ACHN (cell line): Measurements from ENCODE around the gene HSPA13.

Source experiments
- DNase-seq: peaks from one replicate; pipeline ENCODE4 v3.0.0-alpha.2; 2015
- in situ Hi-C: cut with HindIII; loops from 2 replicates; pipeline ENCODE4 v1.10.0; 2017; ENCODE audit warnings: low sequenced_read_pairs, low pct_ligation_motif_present, low pct_unique_long_range_greater_than_20kb

Gene HSPA13

GRCh38 chr21:14325595-14325994, 57.4 kb downstream of the HSPA13 start:
- in situ Hi-C loops: no loop called here
- no peak for DNase-seq
